HS-27A (cell line): ENCODE measurements around the gene IFNG.

Source experiments
- DNase-seq: peaks from one replicate; pipeline ENCODE4 v3.0.0-alpha.2; 2012; ENCODE audit warnings: low read depth, missing footprints

The IFNG gene

GRCh38 chr12:68166317-68166831 is 6.8 kb upstream of the IFNG start:
- no peak for DNase-seq

DNA sequence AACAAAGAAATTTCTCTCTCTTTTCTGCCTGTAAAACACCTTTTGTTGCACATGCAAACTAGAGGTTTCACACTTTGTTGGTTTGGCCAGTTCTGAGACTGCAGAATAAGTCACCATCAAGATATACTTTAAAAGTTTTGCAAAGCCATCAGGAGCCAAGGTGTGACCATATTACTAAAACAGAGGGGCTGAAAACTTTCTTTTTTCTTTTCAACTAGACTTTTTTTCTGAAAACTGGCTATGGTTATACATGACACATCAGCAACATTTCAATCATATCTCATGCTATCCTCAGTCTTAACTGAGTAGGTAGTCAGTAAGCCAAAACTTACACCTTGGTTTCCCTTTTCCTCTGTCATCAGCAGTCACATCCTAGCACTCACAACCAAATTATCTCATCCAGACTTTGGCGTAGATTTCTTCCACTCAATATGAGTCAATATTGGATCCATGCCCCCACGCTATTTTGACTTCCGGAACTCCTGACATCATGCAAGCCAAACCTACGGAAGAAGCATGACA is 4.1 kb upstream of the IFNG start:
- DNase-seq: no peak

GRCh38 chr12:68162374-68162773 is 2.8 kb upstream of the IFNG start:
- DNase-seq: no peak

DNA sequence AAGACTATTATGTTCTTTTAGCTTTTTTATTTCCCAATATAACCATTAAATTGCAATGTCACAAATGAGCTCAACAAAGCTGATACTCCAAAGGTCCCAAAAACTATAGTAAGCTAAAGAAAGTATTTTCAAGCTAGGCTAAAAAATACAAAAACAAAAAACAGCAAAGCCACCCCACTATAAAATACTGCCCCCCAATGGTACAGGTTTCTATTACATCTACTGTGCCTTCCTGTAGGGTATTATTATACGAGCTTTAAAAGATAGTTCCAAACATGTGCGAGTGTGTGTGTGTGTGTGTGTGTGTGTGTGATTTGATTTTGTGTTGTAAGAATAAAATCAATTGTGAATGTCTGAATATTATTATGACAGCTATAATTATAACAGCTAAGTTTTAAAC is 1.1 kb downstream of the IFNG start:
- no peak for DNase-seq

- DNase-seq: no peak
Observed at GRCh38 chr12:68157380-68157779, 2.2 kb downstream of the IFNG start.

DNA sequence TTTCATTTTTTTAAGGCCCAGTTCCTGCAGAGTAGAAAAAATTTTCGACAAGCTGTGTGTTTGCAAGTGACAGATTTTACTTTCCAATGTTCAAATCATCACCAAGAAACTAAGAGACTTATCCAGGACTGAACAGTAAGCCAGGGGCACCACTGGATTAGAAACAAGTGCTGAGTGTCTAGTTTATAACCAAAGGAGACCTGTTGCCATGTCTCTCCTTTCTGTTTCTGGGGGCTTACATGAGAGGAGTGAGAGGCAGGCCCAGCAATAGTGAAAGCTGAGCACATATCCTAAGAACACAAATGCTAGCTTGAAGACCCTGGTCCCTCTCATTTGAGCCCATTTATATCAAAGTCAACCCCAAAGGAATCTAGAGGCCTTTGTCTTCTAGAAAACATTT is 2.9 kb downstream of the IFNG start:
- DNase-seq: no peak

- DNase-seq: no peak
Observed at GRCh38 chr12:68154779-68155178, 4.8 kb downstream of the IFNG start.

DNA sequence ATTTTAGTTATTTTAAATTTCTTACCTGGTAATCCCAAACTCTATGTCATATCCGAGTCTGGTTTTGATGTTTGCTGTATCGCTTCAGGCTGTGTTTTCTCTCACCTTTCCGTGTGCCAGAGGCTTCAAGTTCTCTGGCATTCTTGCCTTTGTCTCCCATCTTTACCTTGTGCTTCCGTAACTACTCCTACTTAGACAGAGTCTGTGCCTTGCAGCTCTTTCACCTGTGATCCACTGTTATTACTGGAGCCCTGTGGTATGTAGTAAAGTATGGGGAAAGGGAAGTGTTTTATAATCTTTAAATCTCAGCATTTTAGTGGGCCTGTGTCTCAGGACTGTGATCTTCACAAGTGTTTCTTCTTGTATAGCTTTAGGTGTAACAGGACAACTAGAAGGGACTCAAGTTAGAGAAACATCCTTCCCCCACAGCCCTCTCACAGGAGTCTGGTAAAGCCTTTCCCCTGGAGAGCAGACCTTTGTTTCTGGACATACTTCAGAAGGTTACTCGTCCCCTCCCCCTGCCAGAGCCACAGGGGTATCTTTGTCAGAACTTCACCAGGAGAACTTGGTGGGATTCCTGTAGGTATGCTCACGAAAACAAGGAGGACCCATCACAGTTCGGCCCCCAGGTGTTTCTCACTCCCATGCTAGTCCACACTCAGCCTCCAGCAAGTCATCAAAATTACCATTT is 11.1 kb downstream of the IFNG start:
- DNase-seq: no peak

GRCh38 chr12:68140556-68140955 is 19.0 kb downstream of the IFNG start:
- DNase-seq: no peak

DNA sequence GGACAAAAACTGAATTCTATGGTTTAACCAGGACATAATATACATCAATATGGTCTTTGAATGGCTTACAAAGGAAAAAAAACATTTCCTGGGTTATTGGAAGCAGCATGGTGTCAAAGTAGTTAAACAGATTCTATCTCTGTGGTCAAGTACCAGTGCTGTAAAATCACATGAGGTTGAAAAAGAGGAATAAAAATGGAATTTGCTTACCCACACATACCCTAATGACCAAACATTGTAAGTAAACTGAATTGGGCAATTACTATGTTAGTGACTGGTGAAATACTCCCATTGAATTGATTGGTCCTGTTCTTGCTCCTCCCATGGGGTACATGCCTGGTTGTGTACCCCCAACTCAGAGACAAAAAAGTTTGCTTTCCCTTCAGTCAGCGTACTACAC is 19.6 kb downstream of the IFNG start:
- no peak for DNase-seq

- no peak for DNase-seq
Observed at GRCh38 chr12:68139001-68139400, 20.5 kb downstream of the IFNG start.

DNA sequence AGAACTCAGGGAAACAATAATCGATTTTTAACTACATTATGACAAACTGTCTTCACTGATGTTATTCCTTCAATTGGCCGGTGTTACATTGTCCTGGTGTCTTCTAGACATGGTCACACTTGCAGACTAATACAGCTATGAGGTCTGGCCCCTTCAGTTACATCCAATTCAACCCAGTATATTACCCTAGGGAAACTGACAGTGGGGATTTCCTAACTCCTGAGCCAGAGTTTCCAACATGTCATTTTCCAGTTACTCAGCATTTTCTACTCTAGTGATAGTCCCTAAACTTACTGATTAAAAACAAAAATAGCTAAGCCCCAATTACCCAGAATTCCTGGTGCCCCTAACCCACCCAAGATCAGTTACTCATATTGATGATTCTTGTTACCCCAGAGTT is 21.1 kb downstream of the IFNG start:
- no peak for DNase-seq

DNA sequence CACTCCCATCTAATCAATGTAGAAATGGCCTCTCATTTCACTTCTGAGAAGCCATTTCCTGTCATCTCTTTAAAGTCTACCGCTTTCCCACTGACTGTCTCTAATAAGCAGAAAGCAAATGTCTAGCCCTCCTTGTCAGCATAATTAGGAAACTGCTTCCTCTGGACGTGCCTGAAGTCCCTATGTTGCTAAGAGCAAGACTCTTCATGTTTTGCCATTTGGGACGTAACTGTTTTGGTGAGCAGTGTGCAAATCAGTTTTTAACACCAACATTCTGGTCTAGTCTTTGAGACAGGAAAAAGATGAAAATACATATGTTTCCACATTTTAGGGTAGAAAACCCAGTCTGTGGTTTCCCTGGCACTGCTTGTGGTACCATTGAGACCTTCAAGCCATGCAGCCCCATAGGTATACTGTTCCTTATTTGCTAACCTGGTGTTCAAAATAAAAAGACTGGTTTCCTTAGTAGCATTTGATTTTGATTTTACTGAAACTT is 22.2 kb downstream of the IFNG start:
- DNase-seq: no peak

GRCh38 chr12:68135520-68135919 is 24.0 kb downstream of the IFNG start:
- no peak for DNase-seq

GRCh38 chr12:68131867-68132414 is 27.6 kb downstream of the IFNG start:
- DNase-seq: no peak

DNA sequence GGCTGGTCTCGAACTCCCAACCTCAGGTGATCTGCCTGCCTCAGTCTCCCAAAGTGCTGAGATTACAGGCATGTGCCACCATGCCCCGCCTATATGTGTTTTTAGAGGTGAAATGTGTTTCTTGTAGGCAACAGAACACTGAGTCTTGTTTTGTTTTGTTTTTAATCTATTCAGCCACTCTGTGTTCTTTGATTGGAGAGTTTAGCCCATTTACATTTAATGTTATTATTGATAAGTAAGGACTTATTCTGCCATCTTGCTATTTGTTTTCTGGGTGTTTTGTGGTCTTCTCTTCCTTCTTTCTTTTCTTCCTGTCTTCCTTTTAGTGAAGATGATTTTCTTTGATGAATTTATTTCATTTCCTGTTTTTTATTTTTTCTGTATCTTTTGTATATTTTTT is 29.6 kb downstream of the IFNG start:
- DNase-seq: no peak

- no peak for DNase-seq
Observed at GRCh38 chr12:68122236-68122920, 37.2 kb downstream of the IFNG start.

- no peak for DNase-seq
Observed at GRCh38 chr12:68121143-68121542, 38.4 kb downstream of the IFNG start.

DNA sequence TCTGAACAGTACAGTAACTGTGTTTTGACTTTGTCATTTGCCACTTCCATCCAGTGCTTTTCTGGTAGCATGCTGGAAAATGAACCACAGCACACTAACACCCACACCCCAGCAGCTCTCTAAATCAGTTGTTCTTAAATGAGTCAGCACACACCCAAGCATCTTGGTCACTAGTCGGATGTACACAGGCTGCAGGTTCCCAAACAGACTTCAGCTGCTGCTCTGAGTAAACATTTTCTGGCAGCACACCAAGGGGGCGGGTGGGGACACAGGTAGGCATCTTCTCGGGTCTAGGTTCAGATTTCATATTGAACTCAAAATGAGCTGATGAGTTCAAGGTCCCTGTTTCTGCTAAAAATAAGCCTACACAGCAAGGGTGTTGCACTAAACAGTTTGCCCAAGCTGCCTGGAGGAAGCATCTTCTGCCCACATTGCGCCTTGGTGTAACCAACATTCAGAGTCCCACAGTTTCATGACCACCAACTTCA is 39.8 kb downstream of the IFNG start:
- no peak for DNase-seq

DNA sequence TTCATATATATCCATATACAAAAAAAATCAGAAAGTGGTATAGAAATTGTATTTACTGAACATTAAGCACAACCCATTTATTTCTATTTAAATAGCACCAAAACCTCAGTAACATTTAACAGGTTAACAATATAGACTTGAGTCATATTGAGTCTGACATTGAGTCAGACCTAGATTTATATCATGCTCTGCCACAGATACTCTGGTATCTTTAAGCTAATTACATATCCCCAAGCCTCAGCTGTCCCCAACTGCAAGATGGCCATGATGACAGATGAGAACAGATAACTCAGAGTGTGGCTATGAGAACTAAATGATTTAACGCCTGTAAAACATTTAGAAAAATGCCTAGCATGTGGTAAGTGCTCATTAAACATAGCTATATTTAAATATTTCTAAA is 40.3 kb downstream of the IFNG start:
- no peak for DNase-seq

DNA sequence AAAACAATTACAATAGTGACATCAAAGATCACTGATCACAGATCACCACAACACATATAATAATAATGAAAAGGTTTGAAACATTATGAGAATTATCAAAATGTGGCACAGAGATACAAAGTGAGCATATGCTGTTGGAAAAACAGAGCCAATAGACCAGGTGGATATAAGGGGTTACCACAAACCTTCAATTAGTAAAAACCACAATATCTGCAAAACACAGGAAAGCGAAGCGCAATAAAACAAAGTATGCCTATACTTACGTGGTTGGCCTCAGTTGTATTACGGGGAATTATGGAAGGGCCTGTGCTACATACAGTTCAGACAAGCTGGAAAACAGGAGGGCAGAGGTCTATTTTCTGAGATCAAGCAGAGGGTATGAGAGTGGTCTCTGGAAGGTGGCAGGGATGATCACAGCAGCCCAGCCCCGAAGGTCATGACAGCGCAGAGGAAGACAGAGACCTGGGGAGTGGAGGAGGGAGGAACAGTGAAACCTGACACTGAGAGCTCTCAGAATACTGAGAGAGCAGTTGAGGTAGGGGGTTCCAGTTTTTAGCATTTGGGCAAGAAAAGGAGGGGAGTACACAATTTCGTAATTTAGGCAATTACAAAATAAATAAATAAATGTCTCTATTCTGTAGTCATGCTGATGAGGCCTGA is 41.3 kb downstream of the IFNG start:
- DNase-seq: no peak

DNA sequence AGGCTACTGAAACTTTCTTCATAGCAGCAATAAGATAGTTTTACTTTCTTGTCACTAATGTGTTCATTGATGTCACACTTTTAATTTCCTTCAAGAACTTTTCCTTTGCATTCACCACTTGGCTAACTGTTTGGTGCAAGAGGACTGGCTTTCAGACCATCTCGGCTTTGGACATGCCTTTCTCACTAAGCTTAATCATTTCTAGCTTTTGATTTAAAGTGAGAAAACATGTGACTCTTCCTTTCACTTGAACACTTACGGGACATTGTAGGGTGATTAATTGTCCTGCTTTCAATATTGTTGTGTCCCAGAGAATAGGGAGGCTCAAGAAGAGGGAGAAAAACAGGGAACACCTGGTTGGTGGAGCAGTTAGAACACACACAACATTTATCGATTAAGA is 41.9 kb downstream of the IFNG start:
- DNase-seq: no peak
